ENCODE measurements around the gene ITGA7. TPM values are rescaled to one million over a fixed set of nuclear protein-coding genes. Genes with fewer than 3 reads are reported as not detected.

Gene ITGA7
- total and polyA plus RNA-seq, 2 of the 4 experiments (the other 2 are of a cell fraction), result 3.9 to 15.7 TPM

GRCh38 chr12:55712700-55713415, 5.2 kb upstream of the ITGA7 start (continued):
- no peak for TF ChIP-seq BHLHE40 (IDR thresholded peaks at IDR 0.05; ENCODE audit: low read depth, low read length)

- Histone ChIP-seq H3K14ac (replicated peaks; ENCODE audit: low read depth, low read length) (no peak overlapping the region), H3K27ac (ENCODE audit: insufficient read depth, low read length) (no peak overlapping the region)
- WGBS, 2 experiments (ENCODE audit: extremely low coverage in 2 of 2, insufficient read length in 1 of 2), result no CpG with 5 or more reads among the region's 4 CpGs
Measured at GRCh38 chr12:55711786-55712553, 4.3 kb upstream of the ITGA7 start.

More at GRCh38 chr12:55711786-55712553, 4.3 kb upstream of the ITGA7 start:
- Histone ChIP-seq H2AK9ac (replicated peaks; ENCODE audit: low read depth, low read length, poor library complexity) (peak overlapping the region; percentile 31), H3K9me3 (ENCODE audit: control insufficient read depth, insufficient read depth, low read length) (no peaks in the 10 kb centered on the region), H3K27me3 (ENCODE audit: control insufficient read depth, insufficient read depth, low read length) (peaks cover 16% of the 10 kb centered on the region), H2BK120ac (ENCODE audit: low read depth, low read length) (no peak overlapping the region), H2AK5ac (ENCODE audit: low read depth, low read length) (no peak overlapping the region), H3K4me1 (ENCODE audit: control insufficient read depth, insufficient read depth, low read length) (peaks cover 16% of the 10 kb centered on the region), H4K8ac (ENCODE audit: low read depth in 2 of 2, low read length in 2 of 2) (no peak overlapping the region), H3K56ac (ENCODE audit: extremely low read depth, insufficient read depth, low read length) (no peak overlapping the region), H4K91ac (ENCODE audit: insufficient read depth, low read depth, low read length) (no peak overlapping the region; the same call in 1 of the 2 replicates), H3K4me2 (ENCODE audit: low read depth, low read length) (no peak overlapping the region), H3K9ac (ENCODE audit: low read depth, low read length) (no peak overlapping the region), H2AFZ (replicated peaks; ENCODE audit: low read length, poor library complexity) (peak overlapping the region; percentile 26), H4K5ac (ENCODE audit: low read depth, low read length) (no peak overlapping the region), H3K9me1 (ENCODE audit: insufficient read depth, low read length) (peaks cover 8% of the 10 kb centered on the region), H3K4ac (ENCODE audit: low read depth, low read length) (no peak overlapping the region), H3K36me3 (ENCODE audit: control insufficient read depth, insufficient read depth, low read length) (no peaks in the 10 kb centered on the region), H2BK20ac (ENCODE audit: low read depth, low read length) (no peak overlapping the region; the same call in 1 of the 2 replicates), H3K79me1 (ENCODE audit: low read depth in 1 of 2, low read length in 2 of 2) (peaks cover 5 to 20% of the 10 kb centered on the region in 2 experiments; a peak in 3 of 4 replicates), H3K4me3 (ENCODE audit: insufficient read depth, low read depth, low read length) (no peak overlapping the region), H3K23ac (ENCODE audit: low read depth, low read length) (no peak overlapping the region), H2BK15ac (ENCODE audit: low read depth, low read length) (0 out of 3 replicates have a peak overlapping the region, but pooled peaks have one; percentile 63), H2BK5ac (ENCODE audit: low read depth, low read length, poor library complexity, severe bottlenecking) (no peak overlapping the region), H3K18ac (ENCODE audit: low read depth, low read length) (no peak overlapping the region), H4K20me1 (ENCODE audit: insufficient read depth, low read length) (no peaks in the 10 kb centered on the region)
- intact Hi-C loops (cut with micrococcal nuclease), result no loop called here
- DNase-seq, result no peak
- no peak for TF ChIP-seq MAZ (IDR thresholded peaks at IDR 0.05; ENCODE audit: borderline replicate concordance, low read depth, low read length)
- TF ChIP-seq RAD21 (IDR thresholded peaks at IDR 0.05; ENCODE audit: low read length), result no peak
- no peak for TF ChIP-seq MAFK (IDR thresholded peaks at IDR 0.05; ENCODE audit: low read depth, low read length)
- no peak for TF ChIP-seq USF2 (IDR thresholded peaks at IDR 0.05; ENCODE audit: low read depth, low read length)
- TF ChIP-seq RFX5 (IDR thresholded peaks at IDR 0.05; ENCODE audit: low read depth, low read length), result no peak
- CTCF ChIA-PET, result no interaction called here
- in situ Hi-C loops (cut with MboI; ENCODE audit: low sequenced_read_pairs), result no loop called here
- dilution Hi-C loops (cut with HindIII; ENCODE audit: low sequenced_read_pairs, unreplicated experiment), result no loop called here
- no TSS peak for BruUV-seq (replicated peaks)
- POLR2A ChIA-PET (ENCODE audit: unreplicated experiment), result no interaction called here
- no peak for ATAC-seq (ENCODE audit: low read depth)

All from IMR-90 (cell line).